HepG2 (cell line): ENCODE measurements around the gene MEI1.

Experiments used
- CBX5 ChIP-seq: sonication (generic); formaldehyde crosslinking; IDR thresholded peaks from 2 replicates; pipeline ENCODE4 v1.4.0; 2020; ENCODE audit warnings: missing genetic modification reagents, borderline replicate concordance
- EP300 ChIP-seq, 3 experiments: sonication (generic) in 1 of 3; formaldehyde crosslinking in 1 of 3; IDR thresholded peaks; 2 replicates each; pipeline versions ENCODE4 v1.5.1 to v1.6.1; 2011 to 2020; ENCODE audit warnings: low read depth in 2 of 3, low read length in 2 of 3, borderline replicate concordance in 1 of 3, improper control_type of control experiment in 1 of 3, mild to moderate bottlenecking in 1 of 3, missing genetic modification reagents in 1 of 3, moderate library complexity in 1 of 3
- RBFOX2 ChIP-seq: fragments of 200-400 bp; formaldehyde crosslinking; IDR thresholded peaks from 2 replicates; pipeline ENCODE4 v1.6.1; 2017; ENCODE audit warnings: low read depth, mild to moderate bottlenecking, low read length
- ZKSCAN8 ChIP-seq: IDR thresholded peaks from 2 replicates; pipeline ENCODE4 v1.6.1; 2016; ENCODE audit warnings: borderline replicate concordance, missing genetic modification reagents, missing compliant biosample characterization
- ZNF24 ChIP-seq: fragments of 450-650 bp; IDR thresholded peaks from 2 replicates; pipeline ENCODE4 v1.6.1; 2017; ENCODE audit warnings: antibody characterized with exemption, mild to moderate bottlenecking
- ZNF816 ChIP-seq: sonication (generic); formaldehyde crosslinking; IDR thresholded peaks from 2 replicates; pipeline ENCODE4 v1.8.0; 2022; ENCODE audit warnings: missing genetic modification reagents, mild to moderate bottlenecking, borderline replicate concordance
- TF ChIP-seq, protein P1 (sequence below): fragments of 450-650 bp; IDR thresholded peaks from 2 replicates; pipeline ENCODE4 v1.6.1; 2017; ENCODE audit warnings: mild to moderate bottlenecking
- TF ChIP-seq, protein P2 (sequence below): IDR thresholded peaks from 2 replicates; pipeline ENCODE4 v1.6.1; 2016; ENCODE audit warnings: low read depth, missing genetic modification reagents, missing compliant biosample characterization
- TF ChIP-seq, protein P3 (sequence below): IDR thresholded peaks from 2 replicates; pipeline ENCODE4 v1.6.1; 2012; ENCODE audit warnings: inconsistent platforms
- TF ChIP-seq, protein P4 (sequence below): sonication (generic); formaldehyde crosslinking; IDR thresholded peaks from 2 replicates; pipeline ENCODE4 v1.5.0; 2020; ENCODE audit warnings: mild to moderate bottlenecking, missing genetic modification reagents, moderate library complexity

DNA sequence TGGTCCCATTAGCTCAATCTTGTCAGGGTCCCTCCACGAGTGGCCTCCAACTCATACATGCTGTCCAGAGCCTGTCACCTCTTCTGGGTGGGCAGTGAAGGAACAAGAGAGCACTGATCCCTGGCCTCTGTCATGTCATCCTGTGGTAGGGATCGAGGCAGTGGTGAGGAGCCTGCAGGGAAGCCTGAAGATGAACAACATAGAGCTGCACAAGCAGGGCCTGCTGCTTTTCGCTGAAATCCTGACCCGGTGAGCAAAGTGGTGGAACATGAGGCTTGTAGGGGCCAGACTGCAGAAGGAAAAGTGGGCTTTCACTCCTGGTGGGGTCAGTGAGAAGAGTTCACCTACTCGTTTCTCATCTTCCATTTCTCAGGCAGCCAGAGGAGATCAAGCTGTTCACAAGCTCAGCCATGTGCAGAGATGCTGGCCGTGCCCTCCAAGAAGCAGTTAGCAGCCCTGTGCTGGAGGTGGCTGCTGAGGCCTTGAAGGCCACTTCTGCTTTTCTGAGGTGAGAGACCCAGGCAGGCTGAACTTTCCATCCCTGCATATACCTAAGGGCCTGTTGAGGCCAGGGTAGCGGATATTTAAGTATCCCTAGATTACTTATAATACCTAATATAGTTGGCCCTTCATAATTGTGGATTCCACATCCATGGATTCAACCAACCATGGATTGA, 32.9 kb downstream of the MEI1 start:
- TF ChIP-seq ZNF24 (no peak), RBFOX2 (no peak), CBX5 (CRISPR knock-in tag) (no peak), ZNF816 (CRISPR knock-in tag) (no peak), EP300 (IDR thresholded peaks at IDR 0.05; ENCODE audit: low read depth in 2 of 2, low read length in 2 of 2) (no peak), EP300 (CRISPR knock-in tag; IDR thresholded peaks at IDR 0.05; ENCODE audit: borderline replicate concordance) (no peak), ZKSCAN8 (no peak)
- TF ChIP-seq, protein P1, sequence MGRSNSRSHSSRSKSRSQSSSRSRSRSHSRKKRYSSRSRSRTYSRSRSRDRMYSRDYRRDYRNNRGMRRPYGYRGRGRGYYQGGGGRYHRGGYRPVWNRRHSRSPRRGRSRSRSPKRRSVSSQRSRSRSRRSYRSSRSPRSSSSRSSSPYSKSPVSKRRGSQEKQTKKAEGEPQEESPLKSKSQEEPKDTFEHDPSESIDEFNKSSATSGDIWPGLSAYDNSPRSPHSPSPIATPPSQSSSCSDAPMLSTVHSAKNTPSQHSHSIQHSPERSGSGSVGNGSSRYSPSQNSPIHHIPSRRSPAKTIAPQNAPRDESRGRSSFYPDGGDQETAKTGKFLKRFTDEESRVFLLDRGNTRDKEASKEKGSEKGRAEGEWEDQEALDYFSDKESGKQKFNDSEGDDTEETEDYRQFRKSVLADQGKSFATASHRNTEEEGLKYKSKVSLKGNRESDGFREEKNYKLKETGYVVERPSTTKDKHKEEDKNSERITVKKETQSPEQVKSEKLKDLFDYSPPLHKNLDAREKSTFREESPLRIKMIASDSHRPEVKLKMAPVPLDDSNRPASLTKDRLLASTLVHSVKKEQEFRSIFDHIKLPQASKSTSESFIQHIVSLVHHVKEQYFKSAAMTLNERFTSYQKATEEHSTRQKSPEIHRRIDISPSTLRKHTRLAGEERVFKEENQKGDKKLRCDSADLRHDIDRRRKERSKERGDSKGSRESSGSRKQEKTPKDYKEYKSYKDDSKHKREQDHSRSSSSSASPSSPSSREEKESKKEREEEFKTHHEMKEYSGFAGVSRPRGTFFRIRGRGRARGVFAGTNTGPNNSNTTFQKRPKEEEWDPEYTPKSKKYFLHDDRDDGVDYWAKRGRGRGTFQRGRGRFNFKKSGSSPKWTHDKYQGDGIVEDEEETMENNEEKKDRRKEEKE, result no peak
- TF ChIP-seq, protein P2, sequence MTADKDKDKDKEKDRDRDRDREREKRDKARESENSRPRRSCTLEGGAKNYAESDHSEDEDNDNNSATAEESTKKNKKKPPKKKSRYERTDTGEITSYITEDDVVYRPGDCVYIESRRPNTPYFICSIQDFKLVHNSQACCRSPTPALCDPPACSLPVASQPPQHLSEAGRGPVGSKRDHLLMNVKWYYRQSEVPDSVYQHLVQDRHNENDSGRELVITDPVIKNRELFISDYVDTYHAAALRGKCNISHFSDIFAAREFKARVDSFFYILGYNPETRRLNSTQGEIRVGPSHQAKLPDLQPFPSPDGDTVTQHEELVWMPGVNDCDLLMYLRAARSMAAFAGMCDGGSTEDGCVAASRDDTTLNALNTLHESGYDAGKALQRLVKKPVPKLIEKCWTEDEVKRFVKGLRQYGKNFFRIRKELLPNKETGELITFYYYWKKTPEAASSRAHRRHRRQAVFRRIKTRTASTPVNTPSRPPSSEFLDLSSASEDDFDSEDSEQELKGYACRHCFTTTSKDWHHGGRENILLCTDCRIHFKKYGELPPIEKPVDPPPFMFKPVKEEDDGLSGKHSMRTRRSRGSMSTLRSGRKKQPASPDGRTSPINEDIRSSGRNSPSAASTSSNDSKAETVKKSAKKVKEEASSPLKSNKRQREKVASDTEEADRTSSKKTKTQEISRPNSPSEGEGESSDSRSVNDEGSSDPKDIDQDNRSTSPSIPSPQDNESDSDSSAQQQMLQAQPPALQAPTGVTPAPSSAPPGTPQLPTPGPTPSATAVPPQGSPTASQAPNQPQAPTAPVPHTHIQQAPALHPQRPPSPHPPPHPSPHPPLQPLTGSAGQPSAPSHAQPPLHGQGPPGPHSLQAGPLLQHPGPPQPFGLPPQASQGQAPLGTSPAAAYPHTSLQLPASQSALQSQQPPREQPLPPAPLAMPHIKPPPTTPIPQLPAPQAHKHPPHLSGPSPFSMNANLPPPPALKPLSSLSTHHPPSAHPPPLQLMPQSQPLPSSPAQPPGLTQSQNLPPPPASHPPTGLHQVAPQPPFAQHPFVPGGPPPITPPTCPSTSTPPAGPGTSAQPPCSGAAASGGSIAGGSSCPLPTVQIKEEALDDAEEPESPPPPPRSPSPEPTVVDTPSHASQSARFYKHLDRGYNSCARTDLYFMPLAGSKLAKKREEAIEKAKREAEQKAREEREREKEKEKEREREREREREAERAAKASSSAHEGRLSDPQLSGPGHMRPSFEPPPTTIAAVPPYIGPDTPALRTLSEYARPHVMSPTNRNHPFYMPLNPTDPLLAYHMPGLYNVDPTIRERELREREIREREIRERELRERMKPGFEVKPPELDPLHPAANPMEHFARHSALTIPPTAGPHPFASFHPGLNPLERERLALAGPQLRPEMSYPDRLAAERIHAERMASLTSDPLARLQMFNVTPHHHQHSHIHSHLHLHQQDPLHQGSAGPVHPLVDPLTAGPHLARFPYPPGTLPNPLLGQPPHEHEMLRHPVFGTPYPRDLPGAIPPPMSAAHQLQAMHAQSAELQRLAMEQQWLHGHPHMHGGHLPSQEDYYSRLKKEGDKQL (CRISPR knock-in tag), result no peak
- TF ChIP-seq, protein P3, sequence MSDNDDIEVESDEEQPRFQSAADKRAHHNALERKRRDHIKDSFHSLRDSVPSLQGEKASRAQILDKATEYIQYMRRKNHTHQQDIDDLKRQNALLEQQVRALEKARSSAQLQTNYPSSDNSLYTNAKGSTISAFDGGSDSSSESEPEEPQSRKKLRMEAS, result no peak
- TF ChIP-seq, protein P4, sequence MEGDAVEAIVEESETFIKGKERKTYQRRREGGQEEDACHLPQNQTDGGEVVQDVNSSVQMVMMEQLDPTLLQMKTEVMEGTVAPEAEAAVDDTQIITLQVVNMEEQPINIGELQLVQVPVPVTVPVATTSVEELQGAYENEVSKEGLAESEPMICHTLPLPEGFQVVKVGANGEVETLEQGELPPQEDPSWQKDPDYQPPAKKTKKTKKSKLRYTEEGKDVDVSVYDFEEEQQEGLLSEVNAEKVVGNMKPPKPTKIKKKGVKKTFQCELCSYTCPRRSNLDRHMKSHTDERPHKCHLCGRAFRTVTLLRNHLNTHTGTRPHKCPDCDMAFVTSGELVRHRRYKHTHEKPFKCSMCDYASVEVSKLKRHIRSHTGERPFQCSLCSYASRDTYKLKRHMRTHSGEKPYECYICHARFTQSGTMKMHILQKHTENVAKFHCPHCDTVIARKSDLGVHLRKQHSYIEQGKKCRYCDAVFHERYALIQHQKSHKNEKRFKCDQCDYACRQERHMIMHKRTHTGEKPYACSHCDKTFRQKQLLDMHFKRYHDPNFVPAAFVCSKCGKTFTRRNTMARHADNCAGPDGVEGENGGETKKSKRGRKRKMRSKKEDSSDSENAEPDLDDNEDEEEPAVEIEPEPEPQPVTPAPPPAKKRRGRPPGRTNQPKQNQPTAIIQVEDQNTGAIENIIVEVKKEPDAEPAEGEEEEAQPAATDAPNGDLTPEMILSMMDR (CRISPR knock-in tag), result no peak
